Fibroblast of lung (primary cell): ENCODE results near the gene NHERF1.

Source experiments
- EZH2 ChIP-seq: IDR thresholded peaks from 2 replicates; pipeline ENCODE4 v1.5.1; 2012; ENCODE audit warnings: low read length, control low read depth, mild to moderate bottlenecking; ENCODE audit errors: missing control alignments
- TF ChIP-seq, protein P1 (sequence below), 2 donors: IDR thresholded peaks in 1 of 2; conservative IDR thresholded peaks in 1 of 2; 1 replicate in 1 of 2; 2 replicates in 1 of 2; pipeline ENCODE4 v1.5.1; 2011 to 2012; ENCODE audit warnings: low read length in 2 of 2, control low read depth in 1 of 2, inconsistent platforms in 1 of 2, low read depth in 1 of 2, mild to moderate bottlenecking in 1 of 2

- TF ChIP-seq, protein P1, sequence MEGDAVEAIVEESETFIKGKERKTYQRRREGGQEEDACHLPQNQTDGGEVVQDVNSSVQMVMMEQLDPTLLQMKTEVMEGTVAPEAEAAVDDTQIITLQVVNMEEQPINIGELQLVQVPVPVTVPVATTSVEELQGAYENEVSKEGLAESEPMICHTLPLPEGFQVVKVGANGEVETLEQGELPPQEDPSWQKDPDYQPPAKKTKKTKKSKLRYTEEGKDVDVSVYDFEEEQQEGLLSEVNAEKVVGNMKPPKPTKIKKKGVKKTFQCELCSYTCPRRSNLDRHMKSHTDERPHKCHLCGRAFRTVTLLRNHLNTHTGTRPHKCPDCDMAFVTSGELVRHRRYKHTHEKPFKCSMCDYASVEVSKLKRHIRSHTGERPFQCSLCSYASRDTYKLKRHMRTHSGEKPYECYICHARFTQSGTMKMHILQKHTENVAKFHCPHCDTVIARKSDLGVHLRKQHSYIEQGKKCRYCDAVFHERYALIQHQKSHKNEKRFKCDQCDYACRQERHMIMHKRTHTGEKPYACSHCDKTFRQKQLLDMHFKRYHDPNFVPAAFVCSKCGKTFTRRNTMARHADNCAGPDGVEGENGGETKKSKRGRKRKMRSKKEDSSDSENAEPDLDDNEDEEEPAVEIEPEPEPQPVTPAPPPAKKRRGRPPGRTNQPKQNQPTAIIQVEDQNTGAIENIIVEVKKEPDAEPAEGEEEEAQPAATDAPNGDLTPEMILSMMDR (conservative IDR thresholded peaks at IDR 0.05 in 1 of 2, IDR thresholded peaks at IDR 0.05 in 1 of 2; ENCODE audit: low read depth in 1 of 2, low read length in 2 of 2): no peak
- no peak for TF ChIP-seq EZH2
These were observed 10.1 kb upstream of the NHERF1 start for GRCh38 chr17:74738051-74738996.
